HG03196 (cell line): ENCODE data around the gene TRIM40.

ENCODE experiments used
- ATAC-seq: cut with Tn5 transposase; IDR thresholded peaks from one replicate; pipeline ENCODE4 v1.9.1; 2021; ENCODE audit not compliant: unreplicated experiment

Gene TRIM40

GRCh38 chr6:30135757-30136156 lies at the start of gene TRIM40:
Gene TRIM40 (plus strand): TSS chr6:30136140. CDS start chr6:30137037, 897 bp downstream.
- ATAC-seq: no peak

GRCh38 chr6:30087876-30088275 lies 48.1 kb upstream of the TRIM40 start:
- no peak for ATAC-seq

GRCh38 chr6:30091577-30092381 lies 44.2 kb upstream of the TRIM40 start:
- no peak for ATAC-seq

- no peak for ATAC-seq
Measured at GRCh38 chr6:30092852-30093543, 42.9 kb upstream of the TRIM40 start.

GRCh38 chr6:30093951-30094661 lies 41.8 kb upstream of the TRIM40 start:
- ATAC-seq: no peak

- no peak for ATAC-seq
Measured at GRCh38 chr6:30096829-30097228, 39.1 kb upstream of the TRIM40 start.

GRCh38 chr6:30097902-30098768 lies 37.8 kb upstream of the TRIM40 start:
- ATAC-seq: no peak

- no peak for ATAC-seq
Measured at GRCh38 chr6:30100154-30100553, 35.8 kb upstream of the TRIM40 start.

GRCh38 chr6:30100585-30101443 lies 35.1 kb upstream of the TRIM40 start:
- no peak for ATAC-seq

GRCh38 chr6:30101444-30102413 lies 34.2 kb upstream of the TRIM40 start:
- ATAC-seq: peak; percentile 58

GRCh38 chr6:30102414-30102969 lies 33.4 kb upstream of the TRIM40 start:
- no peak for ATAC-seq

GRCh38 chr6:30102970-30103871 lies 32.7 kb upstream of the TRIM40 start:
- ATAC-seq: no peak

- ATAC-seq: no peak
Measured at GRCh38 chr6:30103872-30104179, 32.1 kb upstream of the TRIM40 start.

- ATAC-seq: no peak
Measured at GRCh38 chr6:30104661-30105060, 31.3 kb upstream of the TRIM40 start.

GRCh38 chr6:30111266-30111856 lies 24.6 kb upstream of the TRIM40 start:
- no peak for ATAC-seq

- ATAC-seq: no peak
Measured at GRCh38 chr6:30112402-30112994, 23.4 kb upstream of the TRIM40 start.
